ENCODE data around the gene TTC4.

The TTC4 gene

GRCh38 chr1:54701996-54702395 lies 13.7 kb upstream of the TTC4 start:
- no peak for DNase-seq (ENCODE audit: low read depth, low spot score)
- H3K27ac ChIP-seq: no peak overlapping the region

GRCh38 chr1:54703471-54703870 lies 12.2 kb upstream of the TTC4 start:
- no peak for DNase-seq (ENCODE audit: low read depth, low spot score)

GRCh38 chr1:54705153-54705552 lies 10.5 kb upstream of the TTC4 start:
- no peak overlapping the region for H3K27ac ChIP-seq
- no peak for DNase-seq (ENCODE audit: low read depth, low spot score)

More at GRCh38 chr1:54703471-54703870, 12.2 kb upstream of the TTC4 start:
- H3K27ac ChIP-seq: no peak overlapping the region

- no peak for DNase-seq (ENCODE audit: low read depth, low spot score)
- H3K27ac ChIP-seq: no peak overlapping the region
Measured at GRCh38 chr1:54706419-54706818, 9.2 kb upstream of the TTC4 start.

GRCh38 chr1:54708385-54708784 lies 7.3 kb upstream of the TTC4 start:
- no peak for DNase-seq (ENCODE audit: low read depth, low spot score)
- H3K27ac ChIP-seq: no peak overlapping the region

- no peak overlapping the region for H3K27ac ChIP-seq
- DNase-seq (ENCODE audit: low read depth, low spot score): no peak
Measured at GRCh38 chr1:54709547-54710292, 5.9 kb upstream of the TTC4 start.

- DNase-seq (ENCODE audit: low read depth, low spot score): no peak
- H3K27ac ChIP-seq: no peak overlapping the region
Measured at GRCh38 chr1:54710434-54710833, 5.2 kb upstream of the TTC4 start.

- no peak overlapping the region for H3K27ac ChIP-seq
- no peak for DNase-seq (ENCODE audit: low read depth, low spot score)
Measured at GRCh38 chr1:54710841-54711240, 4.8 kb upstream of the TTC4 start.

- no peak for DNase-seq (ENCODE audit: low read depth, low spot score)
- no peak overlapping the region for H3K27ac ChIP-seq
Measured at GRCh38 chr1:54711536-54711935, 4.1 kb upstream of the TTC4 start.

GRCh38 chr1:54714881-54715492 lies 674 bp upstream of the TTC4 start:
- DNase-seq (ENCODE audit: low read depth, low spot score): no peak
- H3K27ac ChIP-seq: no peak overlapping the region

- peak; percentile 12 for DNase-seq (ENCODE audit: low read depth, low spot score)
- peak overlapping the region; percentile 87 for H3K27ac ChIP-seq
Measured at GRCh38 chr1:54716299-54717047, 812 bp downstream of the TTC4 start.

- H3K27ac ChIP-seq: no peak overlapping the region
- DNase-seq (ENCODE audit: low read depth, low spot score): no peak
Measured at GRCh38 chr1:54721719-54722118, 6.1 kb downstream of the TTC4 start.

GRCh38 chr1:54723985-54724384 lies 8.3 kb downstream of the TTC4 start:
- no peak overlapping the region for H3K27ac ChIP-seq
- DNase-seq (ENCODE audit: low read depth, low spot score): no peak

- DNase-seq (ENCODE audit: low read depth, low spot score): no peak
- no peak overlapping the region for H3K27ac ChIP-seq
Measured at GRCh38 chr1:54724771-54725170, 9.1 kb downstream of the TTC4 start.

- DNase-seq (ENCODE audit: low read depth, low spot score): no peak
- H3K27ac ChIP-seq: no peak overlapping the region
Measured at GRCh38 chr1:54728027-54728426, 12.4 kb downstream of the TTC4 start.

- DNase-seq (ENCODE audit: low read depth, low spot score): no peak
- H3K27ac ChIP-seq: no peak overlapping the region
Measured at GRCh38 chr1:54736685-54737084, 21.0 kb downstream of the TTC4 start.

GRCh38 chr1:54738244-54738643 lies 22.6 kb downstream of the TTC4 start:
- no peak for DNase-seq (ENCODE audit: low read depth, low spot score)
- H3K27ac ChIP-seq: no peak overlapping the region

- DNase-seq (ENCODE audit: low read depth, low spot score): no peak
- no peak overlapping the region for H3K27ac ChIP-seq
Measured at GRCh38 chr1:54741531-54741930, 25.9 kb downstream of the TTC4 start.

GRCh38 chr1:54742282-54742681 lies 26.6 kb downstream of the TTC4 start:
- no peak for DNase-seq (ENCODE audit: low read depth, low spot score)
- H3K27ac ChIP-seq: no peak overlapping the region

GRCh38 chr1:54743416-54744226 lies 28.0 kb downstream of the TTC4 start:
- H3K27ac ChIP-seq: no peak overlapping the region
- no peak for DNase-seq (ENCODE audit: low read depth, low spot score)

GRCh38 chr1:54744696-54745095 lies 29.0 kb downstream of the TTC4 start:
- DNase-seq (ENCODE audit: low read depth, low spot score): no peak
- no peak overlapping the region for H3K27ac ChIP-seq

Measured in epithelial cell of prostate (primary cell).